Measurements from ENCODE around the gene CDT1. TPM values are rescaled to one million over a fixed set of nuclear protein-coding genes. Genes with fewer than 3 reads are reported as not detected.

The CDT1 gene
- total RNA-seq, 1 experiment from 2014 or later: 74.1 TPM

DNA sequence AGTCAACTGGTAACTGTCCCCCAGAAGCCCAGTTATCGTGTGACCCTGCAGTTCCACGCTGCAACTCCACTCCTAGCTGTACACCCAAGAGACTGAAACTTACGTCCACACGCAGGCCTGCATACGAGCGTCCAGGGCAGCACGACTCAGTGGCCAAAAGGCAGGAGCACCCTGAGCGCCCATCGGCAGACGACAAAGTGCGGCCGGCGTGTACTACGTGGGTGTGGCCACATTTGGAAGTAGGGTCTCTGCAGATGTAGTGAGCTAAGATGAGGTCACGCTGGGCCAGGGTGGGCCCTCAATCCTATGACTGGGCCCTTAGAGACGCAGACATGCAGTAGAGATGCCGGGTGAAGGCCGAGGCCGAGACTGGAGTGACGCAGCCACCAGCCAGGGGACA lies 39.7 kb downstream of the CDT1 start:
- Histone ChIP-seq H3T11ph (ENCODE audit: low read length) (no peak overlapping the region), H3K9me3 (ENCODE audit: control insufficient read depth, low read depth, low read length) (no peaks in the 10 kb centered on the region), H3K18ac (ENCODE audit: insufficient read length, low read depth, low read length) (no peak overlapping the region), H2BK20ac (ENCODE audit: low read depth, low read length, poor library complexity, severe bottlenecking) (no peak overlapping the region), H3K23ac (ENCODE audit: insufficient read length, low read depth, low read length) (no peak overlapping the region), H2AK5ac (ENCODE audit: insufficient read length, low read length) (no peak overlapping the region), H3K79me2 (ENCODE audit: insufficient read depth, low read length) (no peaks in the 10 kb centered on the region), H4K91ac (ENCODE audit: insufficient read length, low read depth, low read length) (no peak overlapping the region), H3K9ac (ENCODE audit: extremely low read depth, insufficient read length, low read length) (no peak overlapping the region), H3K27ac (ENCODE audit: insufficient read length, low read depth, low read length) (no peak overlapping the region), H3K23me2 (ENCODE audit: insufficient read length, low read depth, low read length, poor library complexity, severe bottlenecking) (no peaks in the 10 kb centered on the region), H3K27me3 (ENCODE audit: insufficient read depth, low read length) (no peaks in the 10 kb centered on the region), H4K8ac (replicated peaks; ENCODE audit: insufficient read length, low read depth, low read length) (no peak overlapping the region), H3K56ac (ENCODE audit: insufficient read length, low read depth, low read length) (no peak overlapping the region), H3K4me1 (ENCODE audit: insufficient read depth, low read length) (no peaks in the 10 kb centered on the region), H2AFZ (ENCODE audit: low read length) (no peak overlapping the region), H2BK12ac (ENCODE audit: insufficient read length, low read depth, low read length) (no peak overlapping the region), H2BK120ac (ENCODE audit: low read depth, low read length, poor library complexity, severe bottlenecking) (no peak overlapping the region), H4K20me1 (ENCODE audit: control insufficient read depth, insufficient read depth, insufficient read length) (no peaks in the 10 kb centered on the region), H3K4me2 (ENCODE audit: insufficient read depth, insufficient read length, low read length) (no peak overlapping the region), H3K79me1 (ENCODE audit: insufficient read depth, low read depth, low read length, poor library complexity, severe bottlenecking) (no peaks in the 10 kb centered on the region), H3K14ac (ENCODE audit: insufficient read depth, low read length) (no peak overlapping the region), H2BK5ac (ENCODE audit: insufficient read length, low read length) (no peak overlapping the region), H2BK15ac (ENCODE audit: low read depth, low read length) (no peak overlapping the region), H3K4ac (ENCODE audit: low read depth, low read length) (no peak overlapping the region), H4K5ac (ENCODE audit: insufficient read length, low read depth, low read length) (no peak overlapping the region)
- Mint-ChIP-seq H3K27ac (no peak overlapping the region), H3K9me3 (no peaks in the 10 kb centered on the region), H3K36me3 (ENCODE audit: insufficient read depth in 1 of 3, low read depth in 3 of 3) (peaks cover 4 to 11% (median 9%) of the 10 kb centered on the region in 3 experiments; a peak in 6 of 7 replicates), H3K27me3 (ENCODE audit: low read depth) (no peaks in the 10 kb centered on the region), H3K4me3 (no peak overlapping the region), H3K4me1 (no peaks in the 10 kb centered on the region)
- no peak for DNase-seq
- WGBS (ENCODE audit: extremely low coverage, insufficient read length, low lambda C conversion rate): no CpG with 5 or more reads among the region's 20 CpGs
- TF ChIP-seq, protein P1, sequence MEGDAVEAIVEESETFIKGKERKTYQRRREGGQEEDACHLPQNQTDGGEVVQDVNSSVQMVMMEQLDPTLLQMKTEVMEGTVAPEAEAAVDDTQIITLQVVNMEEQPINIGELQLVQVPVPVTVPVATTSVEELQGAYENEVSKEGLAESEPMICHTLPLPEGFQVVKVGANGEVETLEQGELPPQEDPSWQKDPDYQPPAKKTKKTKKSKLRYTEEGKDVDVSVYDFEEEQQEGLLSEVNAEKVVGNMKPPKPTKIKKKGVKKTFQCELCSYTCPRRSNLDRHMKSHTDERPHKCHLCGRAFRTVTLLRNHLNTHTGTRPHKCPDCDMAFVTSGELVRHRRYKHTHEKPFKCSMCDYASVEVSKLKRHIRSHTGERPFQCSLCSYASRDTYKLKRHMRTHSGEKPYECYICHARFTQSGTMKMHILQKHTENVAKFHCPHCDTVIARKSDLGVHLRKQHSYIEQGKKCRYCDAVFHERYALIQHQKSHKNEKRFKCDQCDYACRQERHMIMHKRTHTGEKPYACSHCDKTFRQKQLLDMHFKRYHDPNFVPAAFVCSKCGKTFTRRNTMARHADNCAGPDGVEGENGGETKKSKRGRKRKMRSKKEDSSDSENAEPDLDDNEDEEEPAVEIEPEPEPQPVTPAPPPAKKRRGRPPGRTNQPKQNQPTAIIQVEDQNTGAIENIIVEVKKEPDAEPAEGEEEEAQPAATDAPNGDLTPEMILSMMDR (conservative IDR thresholded peaks at IDR 0.05): no peak

Measured in H9 (cell line).